HG02759 (cell line): Measurements from ENCODE around the gene SLC34A1.
"Not testable (repeated sequence)": the region's sequence is repeated elsewhere in the genome, so short reads cannot be mapped to it uniquely, and the experiment has no call there.

ENCODE experiments used
- ATAC-seq: cut with Tn5 transposase; IDR thresholded peaks from one replicate; pipeline ENCODE4 v1.9.1; 2021; ENCODE audit warnings: mild to moderate bottlenecking, moderate library complexity; ENCODE audit not compliant: unreplicated experiment

The SLC34A1 gene

GRCh38 chr5:177384134-177384533 is at the start of gene SLC34A1:
Gene SLC34A1 (plus strand): TSS chr5:177384434. CDS start chr5:177385742, 1,308 bp downstream.
- ATAC-seq, result no peak

GRCh38 chr5:177334781-177335700 is 49.2 kb upstream of the SLC34A1 start:
- no peak for ATAC-seq

- no peak for ATAC-seq
Measured at GRCh38 chr5:177335701-177336065, 48.6 kb upstream of the SLC34A1 start.

GRCh38 chr5:177336112-177336511 is 48.1 kb upstream of the SLC34A1 start:
- ATAC-seq, result no peak

- ATAC-seq, result no peak
Measured at GRCh38 chr5:177336603-177337494, 47.4 kb upstream of the SLC34A1 start.

GRCh38 chr5:177338251-177339106 is 45.8 kb upstream of the SLC34A1 start:
- no peak for ATAC-seq

GRCh38 chr5:177339107-177339638 is 45.1 kb upstream of the SLC34A1 start:
- ATAC-seq, result no peak

GRCh38 chr5:177343000-177343399 is 41.2 kb upstream of the SLC34A1 start:
- ATAC-seq, result not testable (repeated sequence)

- no peak for ATAC-seq
Measured at GRCh38 chr5:177343777-177344176, 40.5 kb upstream of the SLC34A1 start.

GRCh38 chr5:177344891-177345290 is 39.3 kb upstream of the SLC34A1 start:
- ATAC-seq, result no peak

- no peak for ATAC-seq
Measured at GRCh38 chr5:177346820-177347219, 37.4 kb upstream of the SLC34A1 start.

- ATAC-seq, result no peak
Measured at GRCh38 chr5:177347699-177348098, 36.5 kb upstream of the SLC34A1 start.

GRCh38 chr5:177349362-177349647 is 34.9 kb upstream of the SLC34A1 start:
- ATAC-seq, result no peak

GRCh38 chr5:177349762-177350161 is 34.5 kb upstream of the SLC34A1 start:
- no peak for ATAC-seq

- peak; percentile 17 for ATAC-seq
Measured at GRCh38 chr5:177350776-177351391, 33.4 kb upstream of the SLC34A1 start.

GRCh38 chr5:177351392-177352329 is 32.6 kb upstream of the SLC34A1 start, which contains the start of gene LMAN2:
Gene LMAN2 (minus strand): TSS chr5:177351668. CDS start chr5:177351647, 21 bp downstream.
- peak; percentile 95 for ATAC-seq

GRCh38 chr5:177353093-177353492 is 31.1 kb upstream of the SLC34A1 start:
- ATAC-seq, result no peak

GRCh38 chr5:177354256-177354655 is 30.0 kb upstream of the SLC34A1 start:
- no peak for ATAC-seq

GRCh38 chr5:177354711-177355110 is 29.5 kb upstream of the SLC34A1 start:
- ATAC-seq, result no peak
